GM18520 (cell line): ENCODE data around the gene NEK3.
"Not testable (repeated sequence)": the region's sequence is repeated elsewhere in the genome, so short reads cannot be mapped to it uniquely, and the experiment has no call there.

ENCODE experiments used
- ATAC-seq: cut with Tn5 transposase; IDR thresholded peaks from one replicate; pipeline ENCODE4 v1.9.1; 2021; ENCODE audit not compliant: unreplicated experiment

Gene NEK3

GRCh38 chr13:52170828-52171391, 11.5 kb upstream of the NEK3 start:
- ATAC-seq = not testable (repeated sequence)

GRCh38 chr13:52169839-52170238, 10.4 kb upstream of the NEK3 start:
- ATAC-seq = no peak

- ATAC-seq = no peak
Observed at GRCh38 chr13:52165411-52165810, 6.0 kb upstream of the NEK3 start.

- no peak for ATAC-seq
Observed at GRCh38 chr13:52164989-52165388, 5.6 kb upstream of the NEK3 start.

GRCh38 chr13:52163878-52164277, 4.5 kb upstream of the NEK3 start:
- ATAC-seq = not testable (repeated sequence)

- ATAC-seq = no peak
Observed at GRCh38 chr13:52162279-52163101, 3.1 kb upstream of the NEK3 start.

GRCh38 chr13:52161181-52161646, 1.8 kb upstream of the NEK3 start:
- ATAC-seq = no peak

GRCh38 chr13:52160506-52160905, 1.1 kb upstream of the NEK3 start:
- no peak for ATAC-seq

GRCh38 chr13:52160053-52160452, 656 bp upstream of the NEK3 start:
- no peak for ATAC-seq

GRCh38 chr13:52158629-52159158, 703 bp downstream of the NEK3 start:
- no peak for ATAC-seq

GRCh38 chr13:52156724-52157261, 2.6 kb downstream of the NEK3 start:
- no peak for ATAC-seq

GRCh38 chr13:52155177-52155576, 4.2 kb downstream of the NEK3 start:
- ATAC-seq = no peak

- no peak for ATAC-seq
Observed at GRCh38 chr13:52147225-52147624, 12.2 kb downstream of the NEK3 start.

GRCh38 chr13:52141299-52141698, 18.1 kb downstream of the NEK3 start:
- ATAC-seq = no peak

- no peak for ATAC-seq
Observed at GRCh38 chr13:52137489-52137888, 21.9 kb downstream of the NEK3 start.

GRCh38 chr13:52136763-52137162, 22.6 kb downstream of the NEK3 start:
- ATAC-seq = no peak

GRCh38 chr13:52130641-52131040, 28.8 kb downstream of the NEK3 start:
- ATAC-seq = no peak

- no peak for ATAC-seq
Observed at GRCh38 chr13:52128714-52129700, 30.4 kb downstream of the NEK3 start, which contains the start of gene NEK5. NEK5 (minus strand) TSS chr13:52129073; CDS start chr13:52127482, 1,591 bp downstream.

GRCh38 chr13:52127783-52128702, 31.4 kb downstream of the NEK3 start:
- no peak for ATAC-seq

- ATAC-seq = no peak
Observed at GRCh38 chr13:52127378-52127777, 32.0 kb downstream of the NEK3 start.
